Measurements from ENCODE around the gene TNFAIP6.

DNA sequence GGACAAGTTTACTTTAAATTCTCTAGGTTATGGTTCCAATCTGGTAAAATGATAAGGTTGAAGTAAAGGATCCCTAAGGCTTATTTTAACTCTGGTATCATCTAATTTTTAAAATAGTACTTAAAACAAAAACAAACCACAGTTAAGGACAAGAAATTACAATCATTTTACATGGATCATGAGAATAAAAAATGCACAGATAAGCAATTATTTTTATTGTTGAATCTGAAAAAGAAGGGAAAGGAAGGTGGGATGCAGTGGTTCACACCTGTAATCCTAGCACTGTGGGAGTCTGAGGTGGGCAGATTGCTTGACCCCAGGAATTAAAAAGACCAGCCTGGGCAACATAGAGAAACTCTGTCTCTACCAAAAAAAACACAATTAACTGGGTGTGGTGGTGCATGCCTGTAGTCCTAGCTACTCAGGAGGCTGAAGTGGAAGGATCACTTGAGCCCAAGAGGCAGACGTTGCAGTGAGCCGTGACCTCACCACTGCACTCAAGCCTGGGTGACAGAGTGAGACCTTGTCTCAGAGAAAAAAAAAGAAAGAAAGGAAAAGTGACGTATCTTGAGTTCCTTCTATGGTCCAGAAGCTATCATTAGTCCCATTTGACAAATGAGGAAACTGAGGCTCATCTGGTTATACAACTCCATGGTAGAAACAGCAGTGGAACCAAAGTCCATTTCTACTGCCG, 2.5 kb downstream of the TNFAIP6 start:
- TF ChIP-seq EZH2 (IDR thresholded peaks at IDR 0.05; ENCODE audit: borderline replicate concordance, insufficient read depth, low read depth, low read length, poor library complexity, severe bottlenecking), result no peak
- TF ChIP-seq, protein P1, sequence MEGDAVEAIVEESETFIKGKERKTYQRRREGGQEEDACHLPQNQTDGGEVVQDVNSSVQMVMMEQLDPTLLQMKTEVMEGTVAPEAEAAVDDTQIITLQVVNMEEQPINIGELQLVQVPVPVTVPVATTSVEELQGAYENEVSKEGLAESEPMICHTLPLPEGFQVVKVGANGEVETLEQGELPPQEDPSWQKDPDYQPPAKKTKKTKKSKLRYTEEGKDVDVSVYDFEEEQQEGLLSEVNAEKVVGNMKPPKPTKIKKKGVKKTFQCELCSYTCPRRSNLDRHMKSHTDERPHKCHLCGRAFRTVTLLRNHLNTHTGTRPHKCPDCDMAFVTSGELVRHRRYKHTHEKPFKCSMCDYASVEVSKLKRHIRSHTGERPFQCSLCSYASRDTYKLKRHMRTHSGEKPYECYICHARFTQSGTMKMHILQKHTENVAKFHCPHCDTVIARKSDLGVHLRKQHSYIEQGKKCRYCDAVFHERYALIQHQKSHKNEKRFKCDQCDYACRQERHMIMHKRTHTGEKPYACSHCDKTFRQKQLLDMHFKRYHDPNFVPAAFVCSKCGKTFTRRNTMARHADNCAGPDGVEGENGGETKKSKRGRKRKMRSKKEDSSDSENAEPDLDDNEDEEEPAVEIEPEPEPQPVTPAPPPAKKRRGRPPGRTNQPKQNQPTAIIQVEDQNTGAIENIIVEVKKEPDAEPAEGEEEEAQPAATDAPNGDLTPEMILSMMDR (IDR thresholded peaks at IDR 0.05), result no peak

Data from B cell (primary cell).